Measurements from ENCODE around the gene C1QTNF5.
A peak's percentile ranks its signal among the peaks of the same experiment; 100 is the strongest.

C1QTNF5 gene

DNA sequence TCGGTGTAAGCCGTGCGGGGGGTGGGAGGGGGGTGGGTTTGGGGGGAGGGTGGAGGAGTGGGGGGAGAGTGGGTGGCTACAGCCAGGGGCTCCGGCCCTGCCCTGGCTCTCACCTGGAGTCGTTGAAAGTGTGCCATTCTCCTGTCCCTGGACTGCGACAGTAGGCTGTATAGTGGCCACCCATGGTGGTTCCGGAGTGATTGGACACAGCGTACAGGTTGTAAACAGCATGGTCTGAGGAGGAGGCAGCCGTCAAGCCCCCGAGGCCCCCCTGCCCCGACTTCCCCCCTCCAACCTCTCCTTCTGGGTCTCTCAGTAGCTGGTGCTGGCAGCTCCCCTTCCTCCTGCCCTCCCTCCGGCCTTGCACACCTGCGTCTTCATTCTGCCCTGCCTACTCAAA, 16.4 kb upstream of the C1QTNF5 start:
- no peak for DNase-seq

DNA sequence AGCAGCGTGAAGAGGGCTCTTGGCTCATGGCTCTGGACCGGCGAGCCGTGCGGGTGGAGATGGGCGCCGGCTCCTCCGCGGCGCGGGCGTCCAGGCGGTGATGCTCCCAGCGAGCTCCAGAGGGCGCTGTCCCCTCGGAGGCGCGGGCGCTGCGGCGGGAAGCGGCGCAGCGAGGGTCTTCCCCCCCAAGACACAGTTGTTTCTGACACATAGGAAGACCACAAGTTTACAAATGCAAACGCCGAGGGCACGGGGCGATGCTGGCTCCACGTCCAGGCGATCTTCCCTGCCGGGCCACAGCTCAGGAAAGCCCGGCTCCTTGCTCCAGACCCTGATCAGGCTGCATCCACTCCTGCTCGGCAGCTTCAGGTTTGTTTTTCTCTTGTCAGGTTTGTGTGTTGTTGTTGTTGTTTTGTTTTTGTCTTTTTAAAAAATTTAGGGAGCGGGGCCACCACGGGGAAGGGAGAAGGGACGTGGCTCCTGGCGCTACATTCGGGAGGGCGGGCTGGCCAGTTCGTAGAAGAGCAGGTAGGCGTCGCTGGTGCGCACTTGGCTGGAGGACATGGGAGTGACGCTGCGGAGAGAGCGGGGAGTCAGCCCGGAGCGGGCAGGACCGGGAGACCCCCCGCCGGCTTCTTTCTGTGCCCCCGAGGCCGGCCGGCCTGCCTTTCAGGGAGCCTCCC, 15.8 kb upstream of the C1QTNF5 start:
- DNase-seq: peak; percentile 60

DNA sequence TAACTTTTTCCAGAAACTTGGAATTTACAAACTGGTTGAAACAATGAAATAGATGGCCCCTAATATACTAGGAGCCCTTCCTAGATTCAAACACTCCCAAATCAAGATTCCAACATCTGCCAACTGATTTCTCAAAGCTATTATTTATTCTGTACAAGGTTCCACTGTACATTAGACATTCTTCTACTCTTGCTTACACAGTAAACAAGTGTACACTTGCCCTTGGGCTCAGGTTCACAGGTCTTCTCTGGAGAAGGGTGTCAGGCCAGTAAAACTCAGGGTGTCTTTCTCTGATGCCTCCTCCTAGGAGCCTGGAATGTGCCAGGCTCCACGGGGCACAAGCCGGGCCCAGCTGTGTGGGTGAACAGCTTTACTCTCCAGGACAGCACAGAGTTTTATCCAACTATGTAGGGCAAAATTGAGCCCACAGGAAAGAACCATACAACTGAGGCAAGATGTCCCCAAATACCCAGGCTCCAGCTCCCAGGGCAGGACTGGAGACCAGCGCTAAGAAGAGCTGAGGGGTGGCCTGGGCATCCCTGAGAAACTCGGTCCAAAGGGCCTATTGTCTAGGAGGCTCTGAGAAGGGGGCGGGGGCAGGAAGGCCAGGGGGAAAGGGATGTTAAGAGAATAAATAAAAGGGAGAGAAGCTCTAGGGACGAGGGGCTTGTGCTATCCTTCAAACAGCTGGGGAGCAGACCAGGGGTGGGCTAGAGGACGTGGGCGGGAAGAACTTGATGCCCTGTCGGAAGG, 14.6 kb upstream of the C1QTNF5 start:
- DNase-seq: no peak

GRCh38 chr11:119352857-119353260, 12.2 kb upstream of the C1QTNF5 start:
- no peak for DNase-seq

DNA sequence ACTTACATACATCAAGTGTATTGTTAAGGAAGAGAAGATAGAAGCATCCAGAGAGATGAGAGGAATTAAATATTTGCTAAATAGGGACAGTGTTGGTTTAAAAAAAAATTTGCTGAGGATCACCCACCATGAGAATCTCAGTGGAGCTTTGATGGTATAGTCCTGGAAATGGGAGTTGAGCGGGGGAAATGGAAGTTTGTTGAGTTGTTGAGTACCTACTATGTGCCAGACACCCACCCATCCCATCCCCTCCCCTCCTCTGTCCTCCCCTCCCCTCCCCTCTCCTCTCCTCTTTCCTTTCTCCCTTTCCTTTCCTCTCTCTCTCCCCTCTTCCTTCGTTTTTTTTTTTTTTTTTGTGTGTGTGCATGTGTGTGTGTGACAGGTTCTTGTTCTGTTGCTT, 10.5 kb upstream of the C1QTNF5 start:
- no peak for DNase-seq

DNA sequence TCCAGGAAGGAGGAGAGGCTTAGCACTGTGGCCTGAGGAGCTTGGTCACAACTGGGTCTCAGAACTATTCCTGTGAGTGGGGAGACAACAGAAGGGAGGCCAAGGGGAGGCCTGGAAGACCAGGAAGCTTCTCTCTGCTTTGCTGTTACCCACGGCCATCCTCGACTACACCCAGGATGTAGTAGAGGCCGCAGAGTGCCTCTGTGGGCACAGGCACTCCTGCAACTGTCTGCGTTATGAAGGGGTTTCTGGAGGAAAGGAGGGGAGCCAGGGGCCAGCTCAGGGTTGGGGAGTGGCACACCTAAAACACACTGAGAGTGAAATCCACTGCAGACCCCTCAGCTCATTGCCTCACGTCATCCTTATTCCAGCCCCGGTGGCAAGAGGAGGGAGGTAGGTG, 9.6 kb upstream of the C1QTNF5 start:
- DNase-seq: no peak

GRCh38 chr11:119347940-119348605, 7.4 kb upstream of the C1QTNF5 start:
- no peak for DNase-seq

DNA sequence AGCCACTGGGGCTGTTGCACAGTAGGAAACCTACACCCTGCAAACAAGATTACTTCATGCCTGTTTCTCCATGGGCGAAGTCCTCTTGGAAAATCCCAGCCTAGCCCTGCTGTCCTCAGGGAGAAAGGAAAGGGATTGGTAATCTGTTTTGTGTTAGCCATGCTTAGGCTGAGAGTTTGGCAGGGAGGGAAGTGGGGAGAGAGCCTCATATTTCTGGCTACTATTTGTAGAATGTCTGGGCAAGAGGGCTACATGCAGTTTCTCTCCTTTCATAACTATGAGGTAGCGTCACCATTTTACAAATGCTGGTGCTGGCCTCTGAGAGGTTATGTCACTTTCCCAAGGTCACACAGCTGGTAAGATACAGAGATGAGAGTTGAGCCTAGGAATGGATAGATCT, 6.6 kb upstream of the C1QTNF5 start:
- no peak for DNase-seq

GRCh38 chr11:119346605-119347004, 5.9 kb upstream of the C1QTNF5 start, which contains the start of gene MFRP:
Gene MFRP, minus strand, starts transcription at chr11:119346705. Its CDS starts 192 bp downstream, at chr11:119346513.
- no peak for DNase-seq

DNA sequence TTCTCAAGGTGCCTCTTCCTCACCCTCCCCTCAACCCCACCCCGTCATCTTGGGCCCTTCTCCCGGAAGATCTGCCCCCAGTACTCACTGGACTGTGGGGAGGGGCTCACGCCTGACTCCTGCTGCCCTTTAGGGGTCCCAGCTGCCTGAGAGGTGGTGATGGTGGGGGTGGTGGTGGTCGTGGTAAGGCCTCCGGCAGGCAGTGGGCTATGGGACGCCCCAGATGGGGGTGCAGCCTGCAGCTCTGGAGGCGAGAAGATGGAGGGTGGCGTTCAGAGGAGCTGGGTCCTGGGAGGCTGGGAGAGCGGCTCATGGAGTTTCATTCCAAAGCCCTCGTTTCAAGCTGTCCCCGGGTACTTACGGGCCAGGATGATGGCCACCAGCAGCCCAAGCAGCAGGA, 5.0 kb upstream of the C1QTNF5 start:
- DNase-seq: no peak

DNA sequence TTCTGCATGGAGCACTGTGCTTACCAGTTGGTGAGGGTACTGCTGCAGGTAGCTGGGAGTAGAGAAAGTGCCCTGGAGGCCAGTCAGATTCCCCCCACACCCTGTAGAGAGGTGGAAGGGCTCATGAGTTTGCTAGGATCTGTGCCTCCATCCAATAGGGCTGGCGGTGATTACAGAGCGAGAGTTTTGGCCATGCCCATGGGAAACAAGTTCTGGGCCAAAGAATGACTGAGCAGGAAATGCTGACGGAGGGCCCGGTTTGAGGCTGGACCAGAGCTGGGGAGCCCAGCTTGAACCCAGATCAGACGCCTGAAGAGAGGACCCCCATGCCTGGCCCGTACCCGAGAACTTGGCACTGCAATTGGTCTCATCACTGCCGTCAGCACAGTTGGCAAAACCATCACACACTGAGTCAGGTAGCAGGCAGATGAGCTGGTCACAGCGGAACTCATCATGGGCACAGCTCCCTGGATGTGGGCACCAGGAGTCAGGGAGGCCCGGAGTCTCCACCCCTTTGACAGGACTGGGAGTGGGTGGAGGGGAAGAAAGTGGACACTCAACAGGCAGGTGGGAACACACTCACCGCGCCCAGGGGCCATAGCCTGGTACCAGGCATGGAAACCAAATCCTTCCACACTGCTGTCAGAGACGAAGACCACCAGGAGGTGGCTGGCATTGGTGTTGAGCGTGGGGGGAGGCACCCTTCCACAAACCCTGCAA, 3.8 kb upstream of the C1QTNF5 start:
- no peak for DNase-seq

- no peak for DNase-seq
Observed at GRCh38 chr11:119343726-119344125, 3.0 kb upstream of the C1QTNF5 start.

DNA sequence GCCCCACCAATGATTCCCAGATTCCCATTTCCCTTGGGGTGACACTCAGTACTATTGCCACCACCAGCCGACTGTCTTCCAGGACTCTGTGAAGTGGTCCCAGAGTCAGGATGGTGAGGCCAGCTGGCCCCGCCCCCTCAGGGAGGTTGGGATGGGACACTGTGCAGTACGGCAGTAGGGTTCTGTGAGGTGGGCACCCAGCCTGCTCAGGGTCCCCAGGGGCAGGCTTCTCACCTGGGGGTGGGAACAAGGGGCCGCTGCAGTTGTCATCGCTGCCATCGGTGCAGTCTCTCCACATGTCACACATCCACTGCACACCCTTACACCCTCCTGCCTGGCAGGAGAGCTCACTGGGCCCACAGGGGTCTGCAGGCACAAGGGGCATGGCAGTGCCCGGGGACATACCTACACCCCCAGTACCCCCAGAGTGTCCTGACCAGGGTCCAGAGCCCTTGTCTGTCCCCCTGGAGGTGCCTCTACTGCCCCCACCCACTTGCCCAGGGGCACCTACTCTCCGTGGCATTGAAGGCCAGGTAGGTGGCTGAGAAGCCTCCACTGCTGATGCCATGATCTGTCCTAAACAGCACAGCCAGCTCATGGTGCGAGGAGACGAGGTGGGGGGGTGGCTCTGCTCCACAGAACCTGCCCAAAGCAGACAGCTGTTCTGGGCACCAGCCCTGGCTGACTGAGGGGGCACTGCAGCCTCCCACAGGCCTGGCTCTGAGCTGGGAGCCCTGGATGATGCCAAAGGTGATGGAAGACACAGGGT, 1.9 kb upstream of the C1QTNF5 start:
- no peak for DNase-seq

- no peak for DNase-seq
Observed at GRCh38 chr11:119342023-119342300, 1.3 kb upstream of the C1QTNF5 start.

DNA sequence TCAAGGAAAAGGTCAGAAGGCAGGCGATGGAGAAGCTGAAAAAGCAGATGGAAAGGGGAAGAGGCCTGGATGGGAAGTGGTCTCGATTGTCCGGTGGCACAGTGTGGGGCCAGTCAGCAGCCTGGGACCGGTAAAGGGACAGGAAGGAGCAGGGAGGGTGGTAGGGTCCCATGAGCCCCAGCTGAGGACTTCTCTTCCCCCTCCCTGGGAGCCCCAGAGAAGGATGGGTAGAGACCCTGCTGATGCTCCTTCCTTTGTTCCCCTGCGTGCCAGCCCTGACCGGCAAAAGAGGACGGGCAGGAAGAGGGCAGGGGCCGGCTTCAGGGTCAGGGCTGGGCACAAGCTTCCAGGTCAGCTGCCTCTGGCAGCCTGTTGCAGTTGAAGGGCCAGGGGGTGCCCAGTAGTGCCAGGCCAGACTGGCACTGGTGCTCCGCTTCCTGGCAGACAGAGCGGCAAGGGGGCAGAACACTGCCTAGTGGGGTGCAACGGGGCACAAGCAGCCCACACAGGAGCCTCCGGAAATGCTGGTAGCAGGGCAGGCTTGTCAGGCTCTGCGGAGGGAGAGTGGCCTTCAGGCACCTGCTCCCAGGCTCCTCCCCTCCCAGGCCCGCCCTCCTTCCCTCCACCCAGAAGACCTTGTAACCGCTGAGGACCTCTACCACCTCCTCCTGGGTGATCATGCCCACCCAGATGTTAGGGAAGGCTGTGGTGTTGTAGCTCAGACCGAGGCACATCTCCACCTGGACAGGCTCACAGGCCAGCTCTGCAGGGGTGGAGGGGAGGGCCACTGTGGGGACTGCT, 739 bp upstream of the C1QTNF5 start:
- DNase-seq: no peak

GRCh38 chr11:119339589-119340334, 921 bp downstream of the C1QTNF5 start:
- no peak for DNase-seq

- no peak for DNase-seq
Observed at GRCh38 chr11:119338965-119339588, 1.6 kb downstream of the C1QTNF5 start.

DNA sequence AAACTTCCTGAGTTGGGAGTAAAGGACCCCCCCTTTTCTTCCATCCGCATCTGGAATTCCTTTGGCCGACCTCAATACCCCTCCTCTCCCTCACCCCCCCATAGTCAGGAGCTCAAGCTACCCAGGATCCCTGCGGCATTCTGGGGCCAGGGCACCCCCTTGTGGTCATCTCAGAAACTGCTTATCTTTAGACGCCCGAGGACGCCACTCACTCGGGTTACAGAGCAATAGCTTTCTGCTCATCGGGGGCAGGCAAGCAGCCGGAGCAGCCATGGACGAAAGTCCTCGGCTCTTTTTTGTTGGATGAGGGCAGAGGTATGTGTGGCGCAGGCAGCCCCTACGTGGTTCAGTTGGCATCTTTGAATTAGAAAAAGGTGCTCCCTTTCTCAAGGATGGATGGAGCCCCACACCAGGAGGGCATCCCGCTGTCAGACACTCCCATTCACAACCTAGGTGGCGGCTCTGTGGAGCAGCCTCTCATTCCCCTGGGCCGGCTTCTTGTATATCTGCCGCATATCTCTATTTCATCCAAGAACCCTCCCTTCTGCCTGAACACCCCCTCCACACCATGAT, 2.3 kb downstream of the C1QTNF5 start:
- peak; percentile 47 for DNase-seq

DNA sequence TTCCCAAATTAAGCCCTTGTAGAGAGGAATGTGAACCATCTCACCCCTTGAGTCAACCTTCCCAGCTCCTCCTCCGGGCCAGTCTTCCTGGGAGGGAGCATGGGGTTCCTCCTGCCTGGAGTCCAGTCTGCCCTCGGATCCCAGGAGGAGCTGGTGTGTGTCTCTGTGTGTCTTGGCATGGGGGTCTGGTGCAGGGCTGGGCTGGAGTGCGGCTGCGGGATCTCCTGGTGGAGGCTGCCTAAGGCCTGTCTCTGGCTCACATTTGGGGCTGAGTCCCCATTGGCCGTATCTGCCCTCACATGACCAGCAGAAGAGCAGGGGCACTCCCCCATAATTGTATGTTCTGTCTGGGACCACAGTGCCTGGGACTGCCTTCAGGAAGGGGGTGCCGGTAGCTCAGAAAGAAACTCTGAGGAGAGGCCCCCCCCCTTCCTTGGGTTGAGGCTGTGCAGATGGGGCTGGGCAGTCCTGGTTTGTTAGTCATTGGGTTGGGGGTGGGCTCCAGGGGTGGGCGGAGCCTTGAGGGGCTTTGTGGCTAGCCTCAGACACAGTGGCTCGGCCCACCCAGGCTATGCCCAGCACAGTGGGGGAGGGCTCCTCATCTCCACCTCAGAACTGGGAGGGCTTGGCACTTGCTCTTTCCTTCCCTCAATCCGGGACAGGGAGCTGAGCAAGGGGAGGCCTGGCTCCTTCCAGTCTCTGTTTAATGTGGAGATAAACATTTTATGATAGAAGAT, 2.9 kb downstream of the C1QTNF5 start:
- DNase-seq: no peak
